Spleen (tissue), 11 donors: ENCODE measurements around the gene MEX3C. TPM values are rescaled to one million over a fixed set of nuclear protein-coding genes. Genes with fewer than 3 reads are reported as not detected.
A peak's percentile ranks its signal among the peaks of the same experiment; 100 is the strongest.

Source experiments
- DNase-seq: peaks from one replicate; pipeline ENCODE4 v3.0.0-alpha.2; 2020
- H3K27ac ChIP-seq, 8 donors: fragments of 200-600 bp; sonication (generic) in 7 of 8; 1 replicate in 4 of 8; 2 replicates in 4 of 8; pipeline versions ENCODE4 v1.5.0 to v1.8.0; 2016 to 2021; ENCODE audit warnings: inconsistent platforms in 4 of 8, mild to moderate bottlenecking in 4 of 8, moderate library complexity in 1 of 8
- H3K27me3 ChIP-seq, 7 donors: fragments of 200-600 bp; sonication (generic) in 6 of 7; replicated peaks in 1 of 7; 1 replicate in 4 of 7; 2 replicates in 3 of 7; pipeline versions ENCODE4 v1.5.0 to v1.8.0; 2016 to 2021; ENCODE audit warnings: inconsistent platforms in 3 of 7, mild to moderate bottlenecking in 1 of 7
- H3K36me3 ChIP-seq, 6 donors: fragments of 200-600 bp; sonication (generic) in 5 of 6; 1 replicate in 4 of 6; 2 replicates in 2 of 6; pipeline versions ENCODE4 v1.5.0 to v1.8.0; 2016 to 2021; ENCODE audit warnings: inconsistent platforms in 2 of 6
- H3K4me1 ChIP-seq, 6 donors: fragments of 200-600 bp; sonication (generic) in 5 of 6; 1 replicate in 3 of 6; 2 replicates in 3 of 6; pipeline versions ENCODE4 v1.5.0 to v1.8.0; 2016 to 2021; ENCODE audit warnings: inconsistent platforms in 3 of 6
- H3K4me3 ChIP-seq, 8 donors: fragments of 200-600 bp; sonication (generic) in 7 of 8; 1 replicate in 4 of 8; 2 replicates in 4 of 8; pipeline versions ENCODE4 v1.5.0 to v1.8.0; 2016 to 2021; ENCODE audit warnings: inconsistent platforms in 4 of 8, mild to moderate bottlenecking in 4 of 8, moderate library complexity in 2 of 8
- H3K9me3 ChIP-seq, 8 donors: fragments of 200-600 bp; sonication (generic) in 7 of 8; 1 replicate in 4 of 8; 2 replicates in 4 of 8; pipeline versions ENCODE4 v1.5.0 to v1.8.0; 2016 to 2021; ENCODE audit warnings: inconsistent platforms in 4 of 8
- POLR2A ChIP-seq, 3 donors: fragments of 450-650 bp; IDR thresholded peaks; one replicate each; pipeline ENCODE4 v1.5.1; 2017; ENCODE audit warnings: antibody characterized with exemption in 3 of 3, mild to moderate bottlenecking in 1 of 3
- POLR2AphosphoS5 ChIP-seq, 3 donors: sonication (generic); formaldehyde crosslinking; IDR thresholded peaks; one replicate each; pipeline ENCODE4 v1.5.1; 2017; ENCODE audit warnings: antibody characterized with exemption in 3 of 3
- WGBS, 5 donors: extraction: QIAGEN DNeasy Blood & Tissue Kit in 3 of 5; methylation state at CpG; one replicate each; pipeline versions ENCODE4 v1.1.5 to v1.1.7; 2013 to 2018; 5-methylcytosine and 5-hydroxymethylcytosine counted together
- intact Hi-C: fragments of 100-400 bp; cut with DNase I; formaldehyde crosslinking; loops from one replicate; pipeline ENCODE4 v1.15.0; 2023; ENCODE audit warnings: low total_unique reads
- polyA plus RNA-seq, 3 donors: library from polyadenylated mRNA; stranded (reverse); fragments of 200-250 nt; gene quantifications; one replicate each; pipeline ENCODE4 v1.2.1, GENCODE V29; 2013
- total RNA-seq, 7 donors: library from RNA; depleted of rRNA in 3 of 7; stranded (reverse); fragments of >200 nt in 3 of 7; fragmentation: NEBNext Ultra II Directional in 4 of 7; extraction: Animal tissue kit (Norgen Biotek cat#: 25700) in 4 of 7; gene quantifications; one replicate each; pipeline versions ENCODE4 v1.1.0 to v1.2.1, GENCODE V29; 2016 to 2021
- TF ChIP-seq, protein P1 (sequence below), 11 experiments: fragments of 200-600 bp in 7 of 11; fragments of 450-650 bp in 4 of 11; sonication (generic) in 4 of 11; IDR thresholded peaks in 8 of 11; conservative IDR thresholded peaks in 3 of 11; 1 replicate in 7 of 11; 2 replicates in 4 of 11; pipeline versions ENCODE4 v1.4.0 to v1.8.0; 2016 to 2021; ENCODE audit warnings: antibody characterized with exemption in 11 of 11, inconsistent platforms in 4 of 11, mild to moderate bottlenecking in 1 of 11
- donor health status: healthy with polysubstance abuse.
- donor health status: DM: no; HTN: no; CAD: no; lungs with moderate emphysema.
- donor health status: DM: no; HTN: no; CAD: no.
- donor health status: Bipolar disorder and iron deficiency.
- donor health status: healthy.
- donor health status: DM: no; HTN: no; CAD: no.
- donor health status: DM: yes; HTN: yes; CAD: no.

MEX3C gene
- total and polyA plus RNA-seq, 10 donors, result 10.2 to 56.7 (median 42.7) TPM

DNA sequence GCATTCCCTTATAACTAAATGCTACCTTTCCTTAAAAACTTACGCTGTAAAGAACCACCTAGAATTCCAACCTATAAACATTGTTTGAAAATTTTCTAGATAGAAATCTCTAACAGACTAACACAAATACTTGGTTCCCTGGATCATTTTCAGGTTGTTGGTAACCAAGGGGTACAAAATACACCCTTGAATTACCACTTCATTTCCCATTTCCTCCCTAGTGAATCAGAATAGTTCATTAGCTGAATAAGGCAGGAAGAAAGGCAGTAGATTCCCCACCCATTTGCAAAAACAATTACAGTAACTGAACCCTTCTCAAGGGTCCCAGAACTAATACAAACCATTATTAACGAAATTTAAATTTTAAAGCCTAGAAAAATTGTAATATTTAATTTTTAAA lies 5.5 kb downstream of the MEX3C start:
- DNase-seq, result no peak
- TF ChIP-seq POLR2A (IDR thresholded peaks at IDR 0.05) (no peak), POLR2AphosphoS5 (IDR thresholded peaks at IDR 0.05) (no peak)
- TF ChIP-seq, protein P1, sequence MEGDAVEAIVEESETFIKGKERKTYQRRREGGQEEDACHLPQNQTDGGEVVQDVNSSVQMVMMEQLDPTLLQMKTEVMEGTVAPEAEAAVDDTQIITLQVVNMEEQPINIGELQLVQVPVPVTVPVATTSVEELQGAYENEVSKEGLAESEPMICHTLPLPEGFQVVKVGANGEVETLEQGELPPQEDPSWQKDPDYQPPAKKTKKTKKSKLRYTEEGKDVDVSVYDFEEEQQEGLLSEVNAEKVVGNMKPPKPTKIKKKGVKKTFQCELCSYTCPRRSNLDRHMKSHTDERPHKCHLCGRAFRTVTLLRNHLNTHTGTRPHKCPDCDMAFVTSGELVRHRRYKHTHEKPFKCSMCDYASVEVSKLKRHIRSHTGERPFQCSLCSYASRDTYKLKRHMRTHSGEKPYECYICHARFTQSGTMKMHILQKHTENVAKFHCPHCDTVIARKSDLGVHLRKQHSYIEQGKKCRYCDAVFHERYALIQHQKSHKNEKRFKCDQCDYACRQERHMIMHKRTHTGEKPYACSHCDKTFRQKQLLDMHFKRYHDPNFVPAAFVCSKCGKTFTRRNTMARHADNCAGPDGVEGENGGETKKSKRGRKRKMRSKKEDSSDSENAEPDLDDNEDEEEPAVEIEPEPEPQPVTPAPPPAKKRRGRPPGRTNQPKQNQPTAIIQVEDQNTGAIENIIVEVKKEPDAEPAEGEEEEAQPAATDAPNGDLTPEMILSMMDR (IDR thresholded peaks at IDR 0.05 in 8 of 11, conservative IDR thresholded peaks at IDR 0.05 in 3 of 11), result no peak
- Histone ChIP-seq H3K27ac (peak overlapping the region in 6 of 8 donors; percentile 21 to 99 (median 98)), H3K27me3 (no peaks in the 10 kb centered on the region), H3K9me3 (no peaks in the 10 kb centered on the region), H3K36me3 (no peaks in the 10 kb centered on the region), H3K4me3 (peak overlapping the region in 2 of 8 donors; percentile 19 to 38), H3K4me1 (peaks cover 60 to 90% (median 85%) of the 10 kb centered on the region in 6 donors)
- 68 to 82% (median 80%) methylated on average over 2 of the region's 2 CpGs for WGBS, 5 donors
- intact Hi-C loops, result no loop called here

GRCh38 chr18:51191128-51191717 lies 6.3 kb downstream of the MEX3C start:
- Histone ChIP-seq H3K9me3 (no peaks in the 10 kb centered on the region), H3K27me3 (no peaks in the 10 kb centered on the region), H3K4me3 (peak overlapping the region in 1 of 8 donors; percentile 38), H3K27ac (peak overlapping the region in 6 of 8 donors; percentile 21 to 99 (median 98)), H3K36me3 (no peaks in the 10 kb centered on the region), H3K4me1 (peaks cover 60 to 98% (median 93%) of the 10 kb centered on the region in 6 donors)
- intact Hi-C loops, result no loop called here
- DNase-seq, result no peak
- TF ChIP-seq POLR2A (IDR thresholded peaks at IDR 0.05), result no peak
- peak in 1 of 3 donors; percentile 53 for TF ChIP-seq POLR2AphosphoS5 (IDR thresholded peaks at IDR 0.05)
- WGBS, 5 donors, result 48 to 61% (median 53%) methylated on average over 4 of the region's 4 CpGs

DNA sequence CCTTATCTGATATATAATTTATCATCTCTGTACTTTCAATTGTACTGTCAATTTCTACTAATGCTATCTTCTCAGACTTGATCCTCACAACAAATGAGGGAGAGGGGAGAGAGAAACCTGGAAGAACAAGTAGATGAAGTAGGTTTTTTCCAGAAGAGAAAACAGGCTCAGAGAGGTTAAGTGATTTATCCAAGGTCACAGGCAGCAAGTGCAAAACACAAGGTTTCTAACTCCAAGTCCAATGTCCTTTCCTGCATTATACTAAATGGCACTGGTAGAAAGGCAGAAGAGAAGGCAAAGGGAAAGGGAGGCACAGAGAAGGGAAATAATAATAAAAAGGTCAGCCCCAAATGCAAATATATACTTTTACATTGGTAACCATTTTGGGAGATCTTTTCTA lies 7.5 kb downstream of the MEX3C start:
- H3K36me3 ChIP-seq, result peaks cover 0 to 6% (median 0%) of the 10 kb centered on the region in 6 donors
- intact Hi-C loops, result no loop called here
- H3K9me3 ChIP-seq, result no peaks in the 10 kb centered on the region
- H3K27ac ChIP-seq, result peak overlapping the region in 4 of 8 donors; percentile 98 to 99 (median 98)
- H3K27me3 ChIP-seq, result no peaks in the 10 kb centered on the region
- H3K4me1 ChIP-seq, result peaks cover 57 to 99% (median 90%) of the 10 kb centered on the region in 6 donors
- TF ChIP-seq, protein P1 (IDR thresholded peaks at IDR 0.05 in 8 of 11, conservative IDR thresholded peaks at IDR 0.05 in 3 of 11), result no peak
- no peak for TF ChIP-seq POLR2AphosphoS5 (IDR thresholded peaks at IDR 0.05)
- no peak for TF ChIP-seq POLR2A (IDR thresholded peaks at IDR 0.05)
- H3K4me3 ChIP-seq, result no peak overlapping the region
- no peak for DNase-seq

- intact Hi-C loops, result no loop called here
- no peak for TF ChIP-seq POLR2A (IDR thresholded peaks at IDR 0.05)
- no peak for TF ChIP-seq POLR2AphosphoS5 (IDR thresholded peaks at IDR 0.05)
- TF ChIP-seq, protein P1 (IDR thresholded peaks at IDR 0.05 in 8 of 11, conservative IDR thresholded peaks at IDR 0.05 in 3 of 11), result no peak
- Histone ChIP-seq H3K27ac (peak overlapping the region in 1 of 8 donors; percentile 19), H3K9me3 (no peaks in the 10 kb centered on the region), H3K4me1 (peaks cover 40 to 99% (median 78%) of the 10 kb centered on the region in 6 donors), H3K4me3 (no peak overlapping the region), H3K36me3 (peaks cover 0 to 20% (median 0%) of the 10 kb centered on the region in 6 donors), H3K27me3 (no peaks in the 10 kb centered on the region)
- no peak for DNase-seq
- 69 to 81% (median 74%) methylated on average over 6 of the region's 6 CpGs for WGBS, 5 donors
These were observed 9.3 kb downstream of the MEX3C start for GRCh38 chr18:51188024-51188701.
